ENCODE data around the gene GRM7. TPM values are rescaled to one million over a fixed set of nuclear protein-coding genes. Genes with fewer than 3 reads are reported as not detected.

The GRM7 gene
- total and polyA plus RNA-seq, 9 of the 15 experiments (the other 6 are each of a cell fraction or from before 2014, with no cell fraction given) = not detected

DNA sequence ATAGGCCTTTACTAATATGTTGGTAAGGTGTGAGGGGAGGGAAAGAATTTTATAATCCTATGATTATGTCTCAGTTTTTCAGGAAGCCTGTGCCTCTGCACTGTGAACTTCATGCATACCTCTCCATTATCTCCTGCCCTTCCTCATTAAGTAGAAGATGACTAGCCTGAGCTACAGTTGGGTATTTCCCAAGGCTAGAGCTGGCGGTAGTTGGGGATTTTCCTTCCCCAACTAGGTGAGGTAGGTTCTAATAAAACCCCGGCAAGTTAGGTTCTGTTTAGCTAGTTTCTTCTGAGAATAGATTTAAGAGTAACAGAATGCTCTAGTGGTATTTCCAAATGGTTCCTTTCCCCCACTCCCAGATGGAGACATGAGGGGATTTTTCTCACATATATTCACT is 414.5 kb downstream of the GRM7 start:
- Histone ChIP-seq H3K9ac (ENCODE audit: insufficient read depth in 1 of 2, low read depth in 2 of 2, low read length in 2 of 2) (no peak overlapping the region), H3K4me2 (ENCODE audit: insufficient read depth, low read length) (no peak overlapping the region), H3K79me2 (ENCODE audit: control insufficient read depth, insufficient read depth, low read length) (no peaks in the 10 kb centered on the region), H2AFZ (ENCODE audit: low read depth, low read length) (no peak overlapping the region), H3K4me1 (replicated peaks in 1 of 2; ENCODE audit: control insufficient read depth in 2 of 2, insufficient read depth in 2 of 2, low read length in 2 of 2) (no peaks in the 10 kb centered on the region), H3K27ac (ENCODE audit: extremely low read depth, low read depth, low read length) (no peak overlapping the region), H3K36me3 (ENCODE audit: control insufficient read depth, insufficient read depth, low read length) (no peaks in the 10 kb centered on the region), H4K20me1 (replicated peaks; ENCODE audit: control insufficient read depth, insufficient read depth, low read length) (no peaks in the 10 kb centered on the region), H3K9me1 (ENCODE audit: control insufficient read depth, insufficient read depth, low read length) (no peaks in the 10 kb centered on the region), H3K9me3 (replicated peaks; ENCODE audit: control insufficient read depth, insufficient read depth, low read depth, low read length) (no peaks in the 10 kb centered on the region), H3K27me3 (ENCODE audit: control insufficient read depth in 2 of 2, insufficient read depth in 2 of 2, low read length in 2 of 2) (no peaks in the 10 kb centered on the region), H3K4me3 (no peak overlapping the region)
- 4% methylated on average over 2 of the region's 2 CpGs for WGBS (ENCODE audit: insufficient coverage, low coverage, missing lambda C conversion rate)
- ATAC-seq (no peak), DNase-seq (ENCODE audit: extremely low read depth in 1 of 4, low spot score in 3 of 4) (no peak), FAIRE-seq (no peak)
- in situ Hi-C loops (cut with MboI) = no loop called here
- ChIA-PET POLR2A (interaction anchor here (0.7 kb wide), 1 partner anchor 1048 kb away, joined by 3 read pairs; no protein-coding TSS in a partner anchor), CTCF (ENCODE audit: low intra/inter-chr PET ratio) (no interaction called here)
- no TSS peak for BruUV-seq (replicated peaks)
- intact Hi-C loops (cut with micrococcal nuclease) = no loop called here
- TF ChIP-seq NCOA2 (IDR thresholded peaks at IDR 0.05; ENCODE audit: partially characterized antibody in 2 of 2) = no peak
- no peak for TF ChIP-seq HNRNPL (IDR thresholded peaks at IDR 0.05; ENCODE audit: low read depth, low read length)
- no peak for TF ChIP-seq HMG20A (CRISPR knock-in tag; conservative IDR thresholded peaks at IDR 0.05)
- TF ChIP-seq MTF1 (CRISPR knock-in tag; IDR thresholded peaks at IDR 0.05; ENCODE audit: borderline replicate concordance) = no peak
- TF ChIP-seq THRAP3 (IDR thresholded peaks at IDR 0.05; ENCODE audit: borderline replicate concordance) = no peak
- TF ChIP-seq, protein P1, sequence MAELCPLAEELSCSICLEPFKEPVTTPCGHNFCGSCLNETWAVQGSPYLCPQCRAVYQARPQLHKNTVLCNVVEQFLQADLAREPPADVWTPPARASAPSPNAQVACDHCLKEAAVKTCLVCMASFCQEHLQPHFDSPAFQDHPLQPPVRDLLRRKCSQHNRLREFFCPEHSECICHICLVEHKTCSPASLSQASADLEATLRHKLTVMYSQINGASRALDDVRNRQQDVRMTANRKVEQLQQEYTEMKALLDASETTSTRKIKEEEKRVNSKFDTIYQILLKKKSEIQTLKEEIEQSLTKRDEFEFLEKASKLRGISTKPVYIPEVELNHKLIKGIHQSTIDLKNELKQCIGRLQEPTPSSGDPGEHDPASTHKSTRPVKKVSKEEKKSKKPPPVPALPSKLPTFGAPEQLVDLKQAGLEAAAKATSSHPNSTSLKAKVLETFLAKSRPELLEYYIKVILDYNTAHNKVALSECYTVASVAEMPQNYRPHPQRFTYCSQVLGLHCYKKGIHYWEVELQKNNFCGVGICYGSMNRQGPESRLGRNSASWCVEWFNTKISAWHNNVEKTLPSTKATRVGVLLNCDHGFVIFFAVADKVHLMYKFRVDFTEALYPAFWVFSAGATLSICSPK (IDR thresholded peaks at IDR 0.05; ENCODE audit: borderline replicate concordance) = no peak
- TF ChIP-seq TEAD1 (CRISPR knock-in tag; IDR thresholded peaks at IDR 0.05) = no peak
- TF ChIP-seq FOXK2 (conservative IDR thresholded peaks at IDR 0.05 in 1 of 2, IDR thresholded peaks at IDR 0.05 in 1 of 2; ENCODE audit: low read depth in 2 of 2) = no peak
- TF ChIP-seq GATAD2B (IDR thresholded peaks at IDR 0.05; ENCODE audit: borderline replicate concordance) = no peak

Data from K562 (cell line).